Gastroesophageal sphincter (tissue), 4 donors: ENCODE results near the gene CCDC57. TPM values are rescaled to one million over a fixed set of nuclear protein-coding genes. Genes with fewer than 3 reads are reported as not detected.
A peak's percentile ranks its signal among the peaks of the same experiment; 100 is the strongest.
"Not testable (repeated sequence)": the region's sequence is repeated elsewhere in the genome, so short reads cannot be mapped to it uniquely, and the experiment has no call there.

Experiments used
- ATAC-seq: fragments of 150-250 bp; one replicate; pipeline ENCODE4 v1.9.1; 2016; ENCODE audit warnings: mild to moderate bottlenecking, moderate library complexity
- H3K27ac ChIP-seq, 4 donors: fragments of 200-600 bp; sonication (generic) in 3 of 4; 1 replicate in 3 of 4; 2 replicates in 1 of 4; pipeline ENCODE4 v1.5.1; 2016 to 2019
- H3K27me3 ChIP-seq: fragments of 200-600 bp; sonication (generic); one replicate; pipeline ENCODE4 v1.5.1; 2019
- H3K36me3 ChIP-seq, 2 donors: fragments of 200-600 bp; sonication (generic); one replicate each; pipeline ENCODE4 v1.5.1; 2019; ENCODE audit warnings: control low read depth in 1 of 2
- H3K4me1 ChIP-seq, 3 donors: fragments of 200-600 bp; sonication (generic); 1 replicate in 2 of 3; 2 replicates in 1 of 3; pipeline ENCODE4 v1.5.1; 2016 to 2019; ENCODE audit warnings: control low read depth in 2 of 3
- H3K4me3 ChIP-seq, 2 donors: fragments of 200-600 bp; sonication (generic); one replicate each; pipeline ENCODE4 v1.5.1; 2019; ENCODE audit warnings: mild to moderate bottlenecking in 1 of 2, moderate library complexity in 1 of 2
- H3K9me3 ChIP-seq, 3 donors: fragments of 200-600 bp; sonication (generic); one replicate each; pipeline ENCODE4 v1.5.1; 2017 to 2019; ENCODE audit warnings: control low read depth in 2 of 3
- CTCF ChIP-seq, 4 experiments: fragments of 200-600 bp in 2 of 4; fragments of 450-650 bp in 2 of 4; sonication (generic) in 1 of 4; IDR thresholded peaks; one replicate each; pipeline ENCODE4 v1.5.1; 2017 to 2019; ENCODE audit warnings: antibody characterized with exemption in 4 of 4, mild to moderate bottlenecking in 2 of 4, moderate library complexity in 2 of 4
- EP300 ChIP-seq: sonication (generic); formaldehyde crosslinking; IDR thresholded peaks from one replicate; pipeline ENCODE4 v1.6.1; 2017; ENCODE audit warnings: antibody characterized with exemption, mild to moderate bottlenecking
- POLR2A ChIP-seq, 2 donors: fragments of 450-650 bp; IDR thresholded peaks; one replicate each; pipeline ENCODE4 v1.6.1; 2017; ENCODE audit warnings: antibody characterized with exemption in 2 of 2, mild to moderate bottlenecking in 2 of 2, moderate library complexity in 1 of 2
- POLR2AphosphoS5 ChIP-seq: sonication (generic); formaldehyde crosslinking; IDR thresholded peaks from one replicate; pipeline ENCODE4 v1.6.1; 2017; ENCODE audit warnings: antibody characterized with exemption
- WGBS, 2 donors: methylation state at CpG; one replicate each; pipeline ENCODE4 v1.1.5; 2018; ENCODE audit warnings: low coverage in 1 of 2; 5-methylcytosine and 5-hydroxymethylcytosine counted together
- total RNA-seq, 4 donors: library from RNA; depleted of rRNA; stranded (reverse); fragments of >200 nt; gene quantifications; one replicate each; pipeline ENCODE4 v1.1.0, GENCODE V29; 2016

CCDC57 gene
- total RNA-seq = 10 to 100 TPM in 3 of 4 donors, 1 to 10 TPM in 1; 6.5 to 28.2 (median 16.2) TPM

GRCh38 chr17:82212331-82213250, at the start of gene CCDC57:
CCDC57 (minus strand) TSS chr17:82212842; CDS start chr17:82201944, 10,898 bp downstream.
- peak within 1 kb of the TSS; percentile 70 to 93 for H3K4me3 ChIP-seq
- no peaks in the 10 kb centered on the region for H3K9me3 ChIP-seq
- peaks cover 0 to 52% (median 11%) of the 10 kb centered on the region in 3 donors for H3K4me1 ChIP-seq
- 0% methylated on average over 2 to 4 of the region's 116 CpGs for WGBS, 2 donors
- H3K36me3 ChIP-seq = peaks cover 0 to 1% of the 10 kb centered on the region in 2 donors
- TF ChIP-seq CTCF (IDR thresholded peaks at IDR 0.05) (peak in 3 of 4 experiments; percentile 36 to 65 (median 54)), EP300 (no peak), POLR2A (IDR thresholded peaks at IDR 0.05) (peak; percentile 17 to 60), POLR2AphosphoS5 (peak; percentile 67)
- H3K27ac ChIP-seq = peak within 1 kb of the TSS; percentile 54 to 92 (median 84)
- ATAC-seq = peak; percentile 89
- no peaks in the 10 kb centered on the region for H3K27me3 ChIP-seq

- no peak for TF ChIP-seq EP300
- TF ChIP-seq POLR2A (IDR thresholded peaks at IDR 0.05) = no peak
- peak; percentile 42 for TF ChIP-seq POLR2AphosphoS5
- no peak overlapping the region for H3K4me3 ChIP-seq
- WGBS, 2 donors = 40% methylated on average over 2 of the region's 4 CpGs; no CpG with 5 or more reads in 1 of the 2 donors
- no peaks in the 10 kb centered on the region for H3K27me3 ChIP-seq
- peaks cover 0 to 89% of the 10 kb centered on the region in 2 donors for H3K36me3 ChIP-seq
- peaks cover 2 to 69% (median 16%) of the 10 kb centered on the region in 3 donors for H3K4me1 ChIP-seq
- no peaks in the 10 kb centered on the region for H3K9me3 ChIP-seq
- no peak for ATAC-seq
- peak overlapping the region in 2 of 4 donors; percentile 19 to 55 for H3K27ac ChIP-seq
These were observed 49.7 kb upstream of the CCDC57 start for GRCh38 chr17:82262344-82262743.

GRCh38 chr17:82259972-82260961, 47.6 kb upstream of the CCDC57 start:
- not testable (repeated sequence) for H3K27me3 ChIP-seq, H3K27ac ChIP-seq, H3K9me3 ChIP-seq, H3K4me3 ChIP-seq, ATAC-seq
- Histone ChIP-seq H3K36me3 (peaks cover 0 to 98% of the 10 kb centered on the region in 2 donors), H3K4me1 (peaks cover 0 to 62% (median 3%) of the 10 kb centered on the region in 3 donors)
- 74 to 94% methylated on average over 3 to 8 of the region's 8 CpGs for WGBS, 2 donors

- Histone ChIP-seq H3K36me3 (peaks cover 0 to 98% of the 10 kb centered on the region in 2 donors), H3K27me3 (no peaks in the 10 kb centered on the region), H3K9me3 (no peaks in the 10 kb centered on the region), H3K4me3 (no peak overlapping the region), H3K4me1 (peaks cover 0 to 48% (median 3%) of the 10 kb centered on the region in 3 donors), H3K27ac (peak overlapping the region in 1 of 4 donors; percentile 44)
- ATAC-seq = no peak
- WGBS, 2 donors = 49 to 53% methylated on average over 5 of the region's 5 CpGs
- no peak for TF ChIP-seq POLR2AphosphoS5
- TF ChIP-seq POLR2A (IDR thresholded peaks at IDR 0.05) = no peak
- TF ChIP-seq CTCF (IDR thresholded peaks at IDR 0.05) = no peak
These were observed 45.9 kb upstream of the CCDC57 start for GRCh38 chr17:82258555-82258954.

GRCh38 chr17:82257473-82257872, 44.8 kb upstream of the CCDC57 start:
- H3K9me3 ChIP-seq = no peaks in the 10 kb centered on the region
- whole genome bisulfite sequencing, 2 donors = 50% methylated on average over 3 to 7 of the region's 10 CpGs
- H3K36me3 ChIP-seq = peaks cover 0 to 98% of the 10 kb centered on the region in 2 donors
- H3K27me3 ChIP-seq = no peaks in the 10 kb centered on the region
- peak overlapping the region in 3 of 4 donors; percentile 31 to 56 (median 52) for H3K27ac ChIP-seq
- peaks cover 0 to 37% (median 3%) of the 10 kb centered on the region in 3 donors for H3K4me1 ChIP-seq
- ATAC-seq = peak; percentile 79
- TF ChIP-seq EP300 (no peak), POLR2AphosphoS5 (no peak), CTCF (IDR thresholded peaks at IDR 0.05) (no peak), POLR2A (IDR thresholded peaks at IDR 0.05) (no peak)
- H3K4me3 ChIP-seq = no peak overlapping the region
